HG03520 (cell line): ENCODE data around the gene VAMP8.
"Not testable (repeated sequence)": the region's sequence is repeated elsewhere in the genome, so short reads cannot be mapped to it uniquely, and the experiment has no call there.

Source experiments
- ATAC-seq: cut with Tn5 transposase; IDR thresholded peaks from one replicate; pipeline ENCODE4 v1.9.1; 2021; ENCODE audit warnings: mild to moderate bottlenecking, moderate library complexity; ENCODE audit not compliant: unreplicated experiment

VAMP8 gene

DNA sequence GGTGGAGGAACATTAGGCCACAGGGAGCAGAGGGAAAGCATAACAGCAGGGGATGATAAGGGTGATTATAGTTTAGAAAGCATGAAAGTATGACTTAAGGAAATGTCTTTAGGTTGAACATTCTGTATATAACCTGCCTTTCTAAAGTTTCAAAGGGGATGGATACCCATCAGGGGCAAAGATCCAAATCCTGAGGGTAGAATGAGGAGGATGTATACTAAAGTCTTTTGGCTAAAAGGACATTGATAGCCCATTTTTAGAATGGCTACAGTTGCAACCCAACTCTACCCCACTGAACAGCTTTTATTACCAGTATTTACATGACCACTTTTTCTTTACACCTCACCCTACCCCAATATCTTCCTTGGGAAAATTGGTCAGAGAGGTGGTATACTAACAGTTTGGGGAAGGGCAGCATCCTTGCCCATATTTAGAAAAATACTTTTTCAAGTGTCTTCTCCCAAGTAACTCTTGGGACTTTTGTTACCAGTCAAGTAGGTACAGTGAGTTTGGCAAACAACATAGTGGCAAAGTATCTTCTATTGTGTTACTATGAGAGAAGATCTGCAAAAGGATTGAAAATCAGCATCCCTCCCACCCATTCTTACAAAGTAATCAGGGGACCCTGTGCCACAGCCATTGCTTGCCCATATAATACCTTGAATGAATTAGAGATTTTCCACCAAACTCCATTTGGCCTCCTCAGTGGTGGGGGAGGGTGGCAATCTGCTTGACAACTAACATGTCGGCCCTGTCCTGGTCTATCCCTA is 30.1 kb upstream of the VAMP8 start:
- ATAC-seq: no peak

DNA sequence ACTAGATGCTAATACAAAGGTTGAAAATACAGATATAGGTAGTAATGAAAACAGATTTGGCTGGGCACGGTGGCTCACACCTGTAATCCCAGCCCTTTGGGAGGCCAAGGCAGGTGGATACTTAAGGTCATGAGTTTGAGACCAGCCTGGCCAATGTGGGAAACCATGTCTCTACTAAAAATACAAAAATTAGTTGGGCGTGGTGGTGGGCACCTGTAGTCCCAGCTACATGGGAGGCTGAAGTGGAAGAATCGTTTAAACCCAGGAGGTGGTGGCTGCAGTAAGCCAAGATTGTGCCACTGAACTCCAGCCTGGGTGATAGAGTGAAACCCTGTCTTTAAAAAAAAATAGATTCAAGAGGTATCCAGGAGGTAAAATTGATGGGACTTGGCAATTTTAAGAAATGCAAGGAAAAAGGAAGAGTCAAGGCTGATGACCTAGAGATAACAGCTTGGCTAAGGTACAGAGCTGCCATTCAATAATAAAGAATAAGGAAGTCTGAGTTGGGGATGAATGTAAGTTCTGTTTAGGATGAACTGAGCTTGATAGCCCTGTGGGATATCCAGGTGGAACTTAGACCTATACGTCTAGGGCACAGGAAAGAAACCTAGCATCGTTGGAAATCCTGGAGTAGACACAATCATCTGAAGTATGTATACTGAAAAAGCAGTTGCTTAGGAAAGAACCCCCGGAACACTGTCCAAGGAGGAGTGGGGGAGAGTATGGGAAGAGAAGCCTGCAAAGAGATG is 29.4 kb upstream of the VAMP8 start:
- no peak for ATAC-seq

DNA sequence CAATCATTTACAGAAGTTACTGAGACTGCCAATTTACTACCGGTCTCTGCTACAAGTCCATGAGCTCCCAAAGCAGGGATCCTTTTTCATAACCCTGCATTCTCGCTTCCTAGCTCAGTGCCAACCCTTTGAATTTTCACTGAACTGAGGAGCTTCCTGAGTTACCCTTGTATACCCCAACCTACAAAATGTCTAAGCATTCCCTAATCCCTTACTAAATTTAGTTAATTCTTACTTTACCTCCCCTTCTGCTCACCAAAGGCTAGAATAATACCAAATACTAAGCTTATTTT is 28.8 kb upstream of the VAMP8 start:
- no peak for ATAC-seq

DNA sequence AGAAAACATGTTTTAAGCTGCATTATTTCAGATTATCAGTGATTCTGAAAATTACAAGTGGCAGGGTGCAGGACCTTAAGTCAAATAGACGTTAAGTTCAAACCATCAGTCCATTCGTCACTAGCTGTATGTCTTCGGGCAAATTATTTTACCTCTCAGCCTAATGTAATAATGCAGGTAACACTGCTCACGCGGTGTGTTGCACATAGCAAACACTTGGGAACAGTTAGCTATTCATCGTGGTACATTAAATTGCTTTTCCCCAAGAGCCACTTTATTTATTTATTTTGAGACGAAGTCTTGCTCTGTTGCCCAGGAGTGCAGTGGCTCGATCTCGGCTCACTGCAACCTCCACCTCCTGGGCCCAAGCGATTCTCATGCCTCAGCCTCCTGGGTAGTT is 28.3 kb upstream of the VAMP8 start:
- no peak for ATAC-seq

DNA sequence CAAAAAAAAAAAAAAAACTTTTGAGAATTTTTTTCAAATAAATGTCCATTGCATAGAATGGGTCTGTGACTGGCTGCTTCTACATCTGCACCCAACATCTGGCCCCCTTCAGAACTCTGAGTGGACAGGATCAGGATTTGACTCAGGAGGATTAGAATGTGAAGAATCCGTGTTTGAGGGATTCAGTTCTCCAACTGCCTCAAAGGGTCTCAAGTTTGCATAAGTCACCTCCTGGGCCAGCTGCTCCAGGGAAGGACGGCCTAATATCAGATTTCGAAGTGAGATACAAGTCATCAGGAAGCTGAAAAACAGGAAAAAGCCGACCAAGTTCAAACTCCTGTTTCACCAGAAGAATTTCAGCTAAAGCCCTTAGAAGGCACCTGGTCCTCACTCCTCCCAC is 27.6 kb upstream of the VAMP8 start:
- no peak for ATAC-seq

DNA sequence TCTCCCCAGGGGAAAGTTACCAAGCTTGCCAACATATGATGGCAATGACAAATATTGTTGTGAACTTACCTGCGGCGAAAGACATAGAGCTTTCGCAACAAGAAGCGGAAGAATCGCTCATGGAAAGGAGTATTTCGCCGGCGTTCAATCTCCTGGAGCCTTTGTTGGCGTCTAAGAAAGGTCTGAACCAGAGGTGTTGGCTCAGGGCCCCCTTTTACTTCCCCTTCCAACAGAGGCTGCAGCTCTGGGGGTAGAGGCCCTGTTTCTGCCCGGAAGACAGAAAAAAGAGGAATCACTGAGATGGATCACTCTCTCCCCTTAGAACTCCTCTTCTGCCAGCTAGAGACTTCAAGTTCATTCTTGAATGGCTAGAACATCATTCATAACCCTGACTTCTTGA is 26.9 kb upstream of the VAMP8 start:
- no peak for ATAC-seq

DNA sequence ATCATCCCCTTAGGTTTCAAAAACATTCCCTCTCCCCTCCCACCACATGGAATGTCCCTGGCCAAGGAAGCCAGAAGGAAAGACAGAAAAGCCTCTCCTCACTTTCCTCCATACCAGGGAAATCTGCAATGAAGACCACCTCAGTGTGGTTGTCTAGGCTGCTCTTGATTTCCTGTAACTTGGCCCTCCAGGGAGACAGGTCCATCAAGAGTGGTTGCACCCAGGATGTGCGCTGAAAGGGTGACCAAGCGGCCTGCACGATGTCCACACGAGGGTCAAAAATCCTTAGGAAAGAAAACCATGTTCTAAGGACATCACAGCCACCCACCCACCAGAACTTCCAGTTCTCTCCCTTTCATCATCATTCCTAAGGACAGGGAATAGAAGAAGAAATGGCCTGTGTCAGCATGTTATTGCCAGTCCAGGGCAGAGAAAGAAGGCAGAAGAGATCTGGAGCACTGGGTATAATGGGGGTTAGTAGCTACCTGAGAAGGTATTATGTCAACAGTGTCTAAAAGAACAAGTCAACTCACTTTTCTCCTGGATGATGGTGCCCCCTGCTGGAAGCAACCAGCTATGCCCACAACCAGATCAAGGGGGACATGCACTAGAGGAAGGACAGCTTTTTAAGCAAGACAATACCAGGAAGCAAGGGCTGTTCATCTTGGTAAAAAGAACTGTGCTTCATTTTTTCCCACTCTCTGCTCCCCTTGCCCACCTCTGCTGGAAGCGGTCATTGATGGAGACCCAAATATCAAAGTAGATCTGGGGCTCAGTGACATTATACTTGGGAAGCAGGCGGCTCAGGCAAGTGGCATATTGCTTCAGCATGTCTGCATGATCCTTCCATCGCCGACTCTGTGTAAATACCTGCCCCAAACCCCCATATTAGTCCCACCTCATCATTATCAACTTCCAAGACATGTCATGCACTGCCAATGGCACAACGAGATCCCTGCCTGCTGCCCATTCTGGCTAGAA is 25.4 kb upstream of the VAMP8 start:
- peak; percentile 55 for ATAC-seq

DNA sequence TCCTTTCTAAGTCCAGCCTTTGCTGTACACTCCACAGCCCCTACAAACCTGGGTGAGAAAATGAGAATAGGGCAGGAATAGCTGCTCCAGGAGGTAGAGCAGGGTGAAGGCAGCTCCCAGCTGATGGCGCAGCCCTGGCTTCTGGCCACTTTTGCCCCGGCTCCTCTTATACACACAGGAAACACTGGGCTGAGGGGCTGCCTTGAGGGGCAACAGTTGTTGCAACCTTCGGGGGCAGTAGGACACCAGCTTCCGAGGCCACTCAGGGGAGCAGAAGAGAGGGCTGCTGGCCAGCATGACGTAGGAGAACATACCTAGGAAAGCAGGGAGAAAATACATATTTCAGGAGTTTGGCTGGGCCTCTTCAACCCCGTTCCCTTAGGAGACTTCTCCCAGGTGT is 24.2 kb upstream of the VAMP8 start:
- no peak for ATAC-seq

DNA sequence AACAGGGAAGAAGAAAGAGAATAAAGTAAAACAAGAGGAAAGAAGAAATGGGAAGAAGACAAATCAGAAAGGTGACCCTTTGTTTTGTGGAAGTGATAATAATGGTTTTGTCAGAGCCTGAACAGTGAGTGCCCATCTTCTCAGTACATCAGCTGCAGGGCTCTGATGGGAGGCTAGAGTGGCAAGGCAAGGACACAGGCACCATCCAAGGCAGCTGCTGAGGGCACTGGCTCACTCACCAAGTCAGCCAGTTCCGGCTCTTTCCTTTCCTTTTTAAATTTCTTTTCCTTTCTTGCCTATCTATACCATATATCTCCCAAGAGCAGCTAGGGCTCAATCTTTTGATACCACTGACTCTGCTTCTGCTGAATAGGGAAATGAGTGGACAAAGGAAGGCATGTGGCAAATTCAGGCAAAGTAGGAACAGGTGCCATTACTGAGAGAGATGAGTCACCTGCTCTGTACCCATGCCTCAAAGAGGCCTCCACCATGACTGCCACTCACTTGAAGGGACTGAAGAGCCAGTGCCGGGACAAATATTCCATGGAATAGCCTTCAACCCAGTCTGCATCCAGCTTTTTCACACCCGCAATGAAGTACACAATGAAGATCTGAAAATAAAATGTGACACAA is 22.3 kb upstream of the VAMP8 start:
- ATAC-seq: no peak

DNA sequence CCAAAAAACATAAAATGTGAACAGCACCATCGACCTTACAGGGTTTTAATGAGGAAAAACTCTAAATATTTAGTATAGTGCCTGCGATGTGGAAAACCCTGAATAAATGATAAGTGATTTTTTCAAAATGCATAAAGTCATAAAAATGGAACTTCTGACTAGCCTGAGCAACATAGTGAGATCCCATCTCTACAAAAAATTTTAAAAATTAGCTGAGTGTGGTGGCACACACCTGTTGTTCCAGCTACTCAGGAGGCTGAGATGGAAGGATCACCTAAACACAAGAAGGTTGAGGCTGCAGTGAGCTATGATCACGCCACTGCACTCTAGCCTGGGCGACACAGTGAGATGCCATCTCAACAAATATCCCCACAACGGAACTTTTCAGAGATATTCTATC is 20.3 kb upstream of the VAMP8 start:
- ATAC-seq: no peak

DNA sequence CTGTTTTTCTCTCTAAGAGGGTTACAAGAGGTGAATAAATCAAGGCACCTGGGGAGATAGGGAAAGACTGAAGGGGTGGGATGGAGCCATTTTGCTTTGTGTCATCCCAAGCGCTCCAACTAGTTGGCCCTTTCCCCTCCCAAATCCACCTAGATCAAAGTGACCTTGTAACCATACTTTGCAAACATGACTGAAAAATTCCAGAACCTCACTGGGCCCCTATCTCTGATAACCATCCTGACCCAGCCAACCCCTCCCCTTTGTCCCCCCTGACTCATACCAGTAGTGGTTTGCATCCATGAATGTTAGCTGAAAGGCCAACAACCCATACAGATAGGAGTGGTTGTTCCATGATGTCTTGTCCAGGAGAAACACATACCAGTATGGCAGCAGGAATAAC is 19.2 kb upstream of the VAMP8 start:
- no peak for ATAC-seq

DNA sequence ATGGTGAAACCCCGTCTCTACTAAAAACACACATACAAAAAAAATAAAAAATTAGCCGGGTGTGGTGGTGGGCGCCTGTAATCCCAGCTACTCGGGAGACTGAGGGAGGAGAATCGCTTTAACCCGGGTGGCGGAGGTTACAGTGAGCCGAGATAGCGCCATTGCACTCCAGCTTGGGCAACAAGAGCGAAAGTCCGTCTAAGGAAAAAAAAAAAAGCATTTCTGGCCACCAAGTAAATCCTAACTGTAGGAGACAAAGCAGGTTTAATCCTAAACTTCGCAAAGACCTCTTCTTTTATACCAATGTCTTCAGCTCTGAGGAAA is 17.0 kb upstream of the VAMP8 start:
- not testable (repeated sequence) for ATAC-seq

DNA sequence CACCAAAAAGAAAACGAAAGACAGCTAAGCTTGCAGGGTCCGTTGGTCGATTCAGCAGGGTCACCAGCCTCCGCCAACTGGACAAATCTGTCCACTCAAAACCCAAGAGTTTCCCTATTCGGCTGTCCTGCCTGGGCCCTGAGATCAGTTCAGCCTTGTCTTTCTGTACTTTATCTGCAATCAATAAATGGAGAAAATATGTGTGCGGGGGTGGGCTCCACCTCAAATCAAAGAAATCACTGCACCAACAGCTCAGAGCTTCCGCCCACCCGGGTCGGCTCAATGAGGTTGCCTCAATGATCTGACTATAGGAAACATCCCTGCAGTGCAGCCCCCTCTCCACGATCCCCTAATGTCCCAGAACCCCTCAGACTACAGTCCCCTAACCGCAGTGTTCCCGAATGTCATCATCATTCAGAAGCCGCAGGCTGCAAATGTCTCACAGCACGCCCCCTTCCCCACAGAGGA is 16.5 kb upstream of the VAMP8 start:
- ATAC-seq: peak; percentile 6

DNA sequence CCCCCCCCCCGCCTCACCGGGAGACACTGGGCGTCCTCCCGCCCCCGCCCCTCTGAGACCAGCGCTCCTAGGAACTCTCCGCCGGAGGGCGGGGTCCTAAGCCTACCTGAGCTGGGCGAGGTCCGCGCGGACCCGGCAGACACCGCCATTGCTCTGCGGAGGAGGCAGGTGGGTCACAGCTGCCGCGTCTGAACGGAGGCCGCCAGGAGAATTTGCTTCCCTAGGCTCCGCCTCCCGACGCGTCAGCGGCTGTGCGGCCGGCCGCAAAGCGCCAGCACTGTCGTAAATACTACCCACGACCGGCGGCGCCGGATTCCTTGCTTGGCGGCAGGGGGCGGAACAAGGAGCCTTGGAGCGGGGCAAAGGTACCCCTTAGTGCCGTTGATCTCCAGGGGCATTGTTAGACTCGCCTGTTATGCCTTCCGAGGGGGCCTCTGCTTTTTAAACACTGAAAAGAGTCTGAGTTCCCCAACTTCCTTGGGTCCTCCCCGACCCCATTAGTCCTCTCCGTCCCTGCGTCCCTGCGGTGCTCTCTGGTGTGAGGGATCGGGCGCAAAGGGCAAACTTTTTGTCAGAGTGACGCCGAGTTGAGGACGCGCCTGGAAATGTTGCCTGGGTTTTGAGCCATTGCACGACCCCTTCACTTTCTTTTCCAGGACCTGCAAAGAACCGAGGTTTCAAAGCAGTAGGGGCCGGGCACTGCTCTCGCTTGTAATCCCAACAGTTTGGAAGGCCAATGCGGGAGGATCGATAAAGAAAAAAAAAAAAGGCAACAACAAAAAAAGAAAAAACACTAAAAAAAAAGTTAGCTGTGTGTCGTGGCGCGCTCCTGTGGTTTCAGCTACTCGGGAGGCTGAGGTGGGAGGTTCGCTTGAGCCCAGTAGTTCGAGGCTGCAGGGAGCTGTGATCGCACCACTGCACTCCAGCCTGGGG is 15.8 kb upstream of the VAMP8 start, which contains the start of gene GGCX:
Gene GGCX, minus strand, starts transcription at position 214 of the 933 bp plus-strand sequence. Its CDS starts 65 bp downstream, at position 149.
- ATAC-seq: peak; percentile 79

DNA sequence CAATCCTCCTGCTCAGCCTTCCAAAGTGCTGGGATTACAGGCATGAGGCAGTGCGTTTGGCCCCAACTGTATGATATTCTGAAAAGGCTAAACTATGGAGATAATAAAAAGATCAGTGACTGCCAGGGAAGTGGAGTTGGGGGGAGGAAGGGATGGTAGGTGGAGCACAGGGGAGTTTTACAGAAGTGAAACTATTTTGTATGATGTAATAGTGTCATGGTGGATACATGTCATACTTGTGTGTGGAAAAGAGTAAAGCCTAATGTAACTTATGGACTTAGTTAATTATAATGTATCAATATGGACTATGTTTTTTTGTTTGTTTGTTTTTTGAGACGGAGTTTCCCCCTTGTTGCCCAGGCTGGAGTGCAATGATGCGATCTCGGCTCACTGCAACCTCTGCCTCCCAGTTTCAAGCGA is 13.2 kb upstream of the VAMP8 start:
- ATAC-seq: no peak

DNA sequence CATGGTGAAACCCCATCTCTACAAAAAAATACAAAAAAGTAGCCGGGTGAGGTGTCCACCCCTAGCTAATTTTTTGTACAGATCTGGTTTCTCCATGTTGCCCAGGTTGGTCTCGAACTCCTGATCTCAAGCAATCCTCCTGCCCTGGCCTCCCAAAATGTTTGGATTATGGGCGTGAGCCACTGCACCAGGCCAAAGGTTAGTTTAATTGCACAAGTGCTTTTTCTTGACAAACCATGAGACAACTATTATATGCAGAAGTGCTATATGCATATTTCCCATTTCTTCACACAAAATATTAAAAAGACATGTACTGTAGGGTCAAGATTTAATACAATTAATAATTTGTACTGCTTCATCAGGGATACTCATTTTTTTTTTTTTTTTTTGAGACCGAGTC is 11.1 kb upstream of the VAMP8 start:
- no peak for ATAC-seq

DNA sequence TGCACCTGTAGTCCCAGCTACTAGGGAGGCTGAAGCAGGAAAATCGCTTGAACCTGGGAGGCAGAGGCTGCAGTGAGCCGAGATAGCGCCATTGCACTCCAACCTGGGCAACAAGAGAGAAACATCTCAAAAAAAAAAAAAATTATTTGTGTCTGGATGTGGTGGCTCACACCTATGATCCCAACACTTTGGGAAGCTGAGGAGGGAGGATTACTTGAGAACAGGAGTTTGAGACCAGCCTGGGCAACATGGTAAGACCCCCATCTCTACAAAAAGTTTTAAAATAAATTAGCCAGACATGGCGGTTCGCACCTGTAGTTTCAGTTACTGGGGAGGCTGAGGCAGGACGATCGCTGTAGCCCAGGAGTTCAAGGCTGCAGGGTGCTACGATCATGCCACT is 1.6 kb upstream of the VAMP8 start:
- ATAC-seq: no peak

DNA sequence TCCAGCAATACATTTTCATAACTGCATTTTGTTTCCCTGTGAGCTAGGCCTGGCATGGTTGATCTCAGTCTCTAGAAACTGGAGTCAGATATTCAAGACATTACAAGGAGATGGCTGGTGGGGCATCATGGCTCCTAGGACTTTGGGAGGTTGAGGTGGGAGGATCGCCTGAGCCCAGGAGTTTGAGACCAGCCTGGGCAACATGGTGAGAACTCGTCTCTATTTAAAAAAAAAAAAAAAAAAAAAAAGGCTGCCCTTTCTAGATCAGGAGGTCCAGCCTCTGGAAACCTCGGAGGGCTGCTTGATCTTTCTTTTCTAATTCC is 362 bp upstream of the VAMP8 start:
- no peak for ATAC-seq

DNA sequence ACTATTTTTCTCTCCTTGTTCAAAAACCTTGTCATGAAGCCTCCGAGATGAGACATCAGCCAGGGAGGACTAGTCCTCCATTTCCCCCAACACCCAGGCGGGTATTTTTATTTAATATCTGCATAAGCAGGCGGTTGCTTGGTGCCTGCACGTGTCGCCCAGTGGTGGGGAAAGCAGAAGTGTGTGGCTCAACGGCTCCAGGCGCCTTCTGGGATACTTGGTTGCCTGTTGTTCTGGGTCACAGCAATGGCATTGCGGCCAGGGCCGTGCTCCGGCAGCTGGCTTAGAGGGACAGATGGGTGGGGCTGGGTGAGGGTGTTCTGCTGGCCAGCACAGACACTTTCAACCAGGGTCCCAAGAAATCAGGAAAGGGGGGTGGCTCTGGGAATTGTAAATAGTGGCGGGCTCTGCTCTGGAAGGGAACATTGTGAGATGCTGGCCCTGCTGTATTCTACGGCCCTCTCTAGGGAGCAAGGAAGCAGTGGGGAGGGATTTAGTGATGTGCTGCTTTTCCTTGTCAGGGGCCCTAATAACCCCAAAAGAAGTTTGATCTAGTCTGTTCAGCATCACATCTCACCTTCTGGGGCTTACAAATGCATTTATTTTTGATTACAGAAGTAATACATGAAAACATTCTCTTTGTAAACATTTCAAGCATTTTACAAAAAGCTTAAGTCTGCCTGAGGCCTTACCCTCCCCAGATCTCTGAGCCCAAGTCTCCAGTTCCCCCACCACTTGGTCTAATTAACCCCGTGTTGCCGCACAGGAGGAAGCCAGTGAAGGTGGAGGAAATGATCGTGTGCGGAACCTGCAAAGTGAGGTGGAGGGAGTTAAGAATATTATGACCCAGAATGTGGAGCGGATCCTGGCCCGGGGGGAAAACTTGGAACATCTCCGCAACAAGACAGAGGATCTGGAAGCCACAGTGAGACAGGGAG is 1.1 kb downstream of the VAMP8 start:
- peak; percentile 43 for ATAC-seq
